Measurements from ENCODE around the gene PROB1.
"Not testable (repeated sequence)": the region's sequence is repeated elsewhere in the genome, so short reads cannot be mapped to it uniquely, and the experiment has no call there.

PROB1 gene

GRCh38 chr5:139391570-139392323 lies 3.2 kb downstream of the PROB1 start:
- DNase-seq = no peak

DNA sequence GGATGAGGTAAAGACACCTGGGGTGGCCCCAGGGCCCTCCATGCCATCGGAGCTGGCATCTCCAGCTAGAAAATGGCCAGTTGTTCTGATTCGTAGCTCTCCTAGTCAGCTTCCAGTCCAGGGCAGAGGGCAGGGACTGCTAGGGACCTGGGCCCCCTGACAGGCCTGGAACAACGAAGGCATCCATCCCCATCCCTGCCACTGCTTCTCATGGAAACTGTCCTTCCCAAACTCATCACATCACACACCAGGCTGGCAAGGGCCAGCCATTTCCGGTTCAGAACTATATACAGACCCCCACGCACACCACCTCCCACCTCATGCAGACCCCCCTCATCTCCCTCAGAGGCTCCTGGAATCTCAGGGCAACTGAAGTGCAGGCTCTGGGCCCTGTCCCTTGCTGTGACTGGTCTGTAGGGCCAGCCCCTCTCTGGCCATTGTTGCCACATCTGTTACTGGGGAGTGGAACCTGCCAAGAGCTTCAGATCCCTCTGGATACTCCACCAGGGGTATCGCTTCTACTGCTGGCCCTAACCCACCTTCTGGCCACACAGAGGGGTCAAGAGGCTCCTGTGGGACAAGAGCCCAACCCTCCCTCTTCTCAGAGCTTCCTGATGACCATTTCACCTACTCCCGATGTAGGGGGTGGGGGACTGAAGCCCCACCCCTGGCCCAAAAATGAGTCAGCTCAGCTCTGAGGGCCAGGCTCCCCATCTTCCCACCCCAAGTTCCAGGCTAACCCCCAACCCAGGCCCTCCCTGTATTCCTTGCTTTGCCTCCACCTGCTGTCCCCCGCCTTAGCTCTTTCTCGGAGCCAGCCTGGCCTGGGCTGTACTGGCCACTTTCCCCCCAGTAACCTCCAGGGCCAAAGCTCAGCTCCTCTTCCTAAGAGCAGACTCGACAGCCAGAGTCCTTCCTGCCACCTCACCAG lies 4.0 kb downstream of the PROB1 start:
- no peak for DNase-seq

DNA sequence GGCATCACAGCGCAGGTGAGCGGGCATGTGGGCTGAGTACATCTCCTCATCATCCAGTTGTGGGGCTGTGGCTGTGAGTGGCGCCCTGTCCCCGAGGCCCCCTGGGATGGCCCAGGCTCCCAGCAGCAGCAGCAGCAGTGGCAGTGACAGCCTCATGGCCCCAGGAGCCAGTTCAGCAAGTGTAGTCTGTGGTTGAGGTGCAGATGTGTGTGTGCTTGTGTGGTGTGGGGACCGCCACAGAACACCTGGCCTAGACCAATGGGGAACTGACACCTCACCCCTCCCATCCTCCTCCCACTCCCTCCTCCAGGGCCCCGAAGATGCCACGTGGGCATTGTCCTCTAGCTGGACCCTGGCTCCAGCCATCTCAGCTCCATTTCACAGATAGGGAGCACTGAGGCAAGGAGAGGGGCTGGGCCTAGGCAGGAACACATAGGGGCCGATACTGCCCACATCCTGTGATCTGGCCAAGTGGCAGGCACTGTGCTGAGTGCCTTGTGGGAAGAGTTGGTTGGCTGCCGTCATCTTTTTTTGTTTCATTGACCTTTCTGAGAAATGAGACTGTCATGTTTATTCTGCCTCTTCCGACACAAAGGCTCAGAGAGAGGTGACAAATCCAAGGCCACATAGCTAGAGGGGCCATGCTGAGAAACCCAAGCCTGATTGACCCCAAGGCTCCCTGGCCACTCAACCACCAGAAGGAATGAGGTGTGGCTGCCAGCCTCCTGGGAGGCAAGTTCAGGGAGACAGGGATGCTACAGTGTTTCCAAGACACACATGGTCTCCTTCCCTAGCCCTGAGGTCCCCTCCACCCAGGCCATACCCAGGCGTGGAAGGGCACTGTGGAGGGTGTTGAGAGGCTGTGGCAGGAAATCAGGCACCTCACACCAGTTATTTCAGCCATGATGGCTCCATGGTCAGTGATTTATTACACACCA lies 4.9 kb downstream of the PROB1 start, which contains the start of gene MZB1:
TSS of gene MZB1 (minus strand) at position 213 of the 938 bp plus-strand sequence. CDS start at position 156, 57 bp downstream.
- DNase-seq = no peak

- peak in 1 of 2 donors; percentile 77 for DNase-seq
Measured at GRCh38 chr5:139388198-139388821, 6.6 kb downstream of the PROB1 start.

DNA sequence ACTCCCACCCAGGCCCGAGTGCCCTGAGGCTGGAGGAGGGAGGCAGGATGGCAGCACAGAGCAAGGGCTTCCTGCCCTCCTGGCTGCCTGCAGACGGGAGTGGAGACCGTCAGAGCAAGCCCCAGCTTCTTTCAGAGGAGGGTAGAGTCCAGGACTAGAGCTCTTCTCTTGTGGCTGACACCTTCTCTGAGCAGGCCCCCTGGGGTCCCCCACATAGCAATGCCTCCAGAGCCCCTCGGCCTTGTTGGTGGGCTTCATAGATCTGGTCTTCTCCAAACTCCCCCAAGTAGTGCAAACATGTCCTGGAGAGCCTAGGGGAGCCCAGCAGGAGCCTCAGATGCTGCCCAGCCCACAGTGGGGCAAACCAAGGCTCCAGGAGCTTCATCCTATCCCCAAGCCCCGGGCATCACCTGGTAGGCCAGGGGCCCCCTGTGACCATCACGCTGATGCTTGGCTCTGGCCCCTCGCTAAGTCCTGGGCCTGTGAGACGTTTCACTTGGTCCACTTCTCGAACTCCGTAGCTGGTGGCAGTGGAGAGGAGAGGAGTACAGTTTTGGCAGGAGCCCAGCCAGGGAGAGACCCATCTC lies 7.2 kb downstream of the PROB1 start:
- DNase-seq = peak in 1 of 2 donors; percentile 25

DNA sequence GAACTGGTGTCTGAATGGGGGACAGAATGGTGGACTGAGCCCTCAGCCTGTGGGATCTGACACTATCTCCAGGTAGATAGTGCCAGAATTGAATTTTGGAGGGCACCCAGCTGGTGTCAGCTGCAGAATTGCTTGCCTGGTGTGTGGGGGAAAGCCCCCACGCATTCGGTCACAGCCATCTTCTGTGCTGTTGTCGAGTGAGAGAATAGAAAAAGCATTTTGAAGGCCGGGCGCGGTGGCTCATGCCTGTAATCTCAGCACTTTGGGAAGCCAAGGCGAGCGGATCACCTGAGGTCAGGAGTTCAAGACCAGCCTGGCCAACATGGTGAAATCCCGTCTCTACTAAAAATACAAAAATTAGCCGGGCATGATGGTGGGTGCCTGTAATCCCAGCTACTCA lies 7.9 kb downstream of the PROB1 start:
- not testable (repeated sequence) for DNase-seq

DNA sequence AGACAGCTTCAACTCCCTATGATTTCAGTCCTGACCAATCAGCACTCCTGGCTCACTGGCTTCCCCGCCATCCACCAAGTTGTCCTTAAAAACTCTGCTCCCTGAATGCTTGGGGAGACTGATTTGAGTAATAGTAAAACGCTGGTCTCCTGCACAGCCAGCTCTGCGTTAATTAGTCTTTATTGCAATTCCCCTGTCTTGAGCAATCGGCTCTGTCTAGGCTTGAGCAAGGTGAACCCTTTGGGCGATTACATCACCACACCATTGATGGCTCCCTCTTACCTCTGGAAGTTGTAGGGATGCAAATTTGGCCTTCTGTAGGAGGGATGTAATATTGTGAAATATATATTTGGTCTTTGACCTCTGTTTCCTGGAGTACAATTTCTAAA lies 8.9 kb downstream of the PROB1 start:
- no peak for DNase-seq

- peak in 1 of 2 donors; percentile 37 for DNase-seq
Measured at GRCh38 chr5:139385061-139386049, 9.5 kb downstream of the PROB1 start.

GRCh38 chr5:139384591-139385051 lies 10.3 kb downstream of the PROB1 start:
- DNase-seq = no peak

DNA sequence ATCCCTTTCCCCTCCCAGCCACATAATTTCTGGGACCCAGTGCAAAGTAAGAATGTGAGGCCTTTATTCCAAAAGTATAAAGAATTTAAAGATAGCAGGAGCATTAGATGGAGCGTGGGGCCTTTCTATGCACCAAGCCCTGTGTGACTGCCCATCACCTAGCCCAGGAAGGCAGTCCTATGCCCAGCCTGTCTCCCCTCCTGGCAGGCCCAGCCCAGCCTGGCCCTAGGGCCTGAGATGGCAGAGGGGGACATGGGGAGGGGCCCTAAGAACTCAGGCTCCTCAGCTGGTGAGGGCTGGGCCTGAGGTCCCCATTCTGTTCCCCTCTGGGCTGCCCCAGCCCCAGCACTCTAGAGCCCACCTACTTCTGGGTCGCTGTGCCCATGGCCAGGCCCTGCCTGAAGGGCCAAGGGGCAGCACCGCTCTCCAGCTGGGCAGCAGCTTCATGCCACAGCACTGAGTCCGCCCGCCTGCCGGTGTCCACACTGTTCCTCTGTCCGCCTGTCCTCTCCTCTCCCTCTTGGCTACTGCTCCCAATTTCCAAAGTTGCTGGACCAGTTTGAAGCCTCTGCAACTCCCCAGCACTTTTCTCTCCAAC lies 10.8 kb downstream of the PROB1 start:
- no peak for DNase-seq

GRCh38 chr5:139383275-139383992 lies 11.5 kb downstream of the PROB1 start, which contains the start of gene SLC23A1:
Gene SLC23A1 (minus strand): TSS chr5:139383297. CDS start chr5:139383253, 44 bp downstream.
- no peak for DNase-seq

- no peak for DNase-seq
Measured at GRCh38 chr5:139382807-139383206, 12.1 kb downstream of the PROB1 start.

DNA sequence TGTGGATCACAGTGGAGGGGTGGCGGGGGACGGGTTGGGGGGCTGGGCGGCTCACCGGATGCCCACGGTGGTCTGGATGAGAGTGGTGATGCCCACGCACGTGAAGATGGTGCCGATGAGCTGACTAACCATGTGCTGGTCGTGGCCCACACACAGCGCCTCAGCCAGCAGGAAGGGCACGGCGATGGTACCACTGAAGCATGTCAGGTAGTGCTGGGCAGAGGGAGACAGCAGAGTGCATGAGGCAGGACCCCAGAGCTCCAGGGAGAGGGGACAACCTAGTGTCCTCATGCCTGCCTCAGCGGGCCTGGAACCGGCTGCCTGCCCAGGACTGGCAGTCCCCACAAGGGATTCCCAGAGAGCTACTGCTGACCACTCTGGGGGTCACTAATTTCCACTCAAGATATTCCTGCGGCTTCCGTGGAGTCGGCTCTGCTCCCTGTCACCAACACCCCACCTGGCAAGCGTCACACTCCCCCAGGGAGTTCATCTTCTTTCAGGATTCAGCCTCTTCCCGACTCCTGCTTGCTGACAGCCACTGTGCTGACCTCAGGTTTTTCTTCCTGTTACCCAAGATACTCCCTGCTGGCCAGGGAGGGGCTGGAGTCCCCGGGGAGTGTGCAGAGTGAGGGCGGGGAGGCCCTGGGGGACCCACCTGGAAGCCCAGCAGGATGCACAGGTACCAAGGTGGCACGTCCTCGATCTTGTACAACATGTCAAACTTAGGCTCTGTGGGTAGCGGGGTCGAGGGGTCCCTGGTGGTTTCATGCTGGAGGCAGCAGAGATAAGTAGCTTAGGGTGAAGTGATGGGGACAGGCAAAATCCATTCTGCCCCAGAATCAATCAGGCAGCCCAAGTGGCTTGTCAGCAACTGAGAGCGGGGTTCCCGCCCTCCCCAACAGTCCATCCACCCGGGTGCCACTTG lies 12.8 kb downstream of the PROB1 start:
- no peak for DNase-seq

DNA sequence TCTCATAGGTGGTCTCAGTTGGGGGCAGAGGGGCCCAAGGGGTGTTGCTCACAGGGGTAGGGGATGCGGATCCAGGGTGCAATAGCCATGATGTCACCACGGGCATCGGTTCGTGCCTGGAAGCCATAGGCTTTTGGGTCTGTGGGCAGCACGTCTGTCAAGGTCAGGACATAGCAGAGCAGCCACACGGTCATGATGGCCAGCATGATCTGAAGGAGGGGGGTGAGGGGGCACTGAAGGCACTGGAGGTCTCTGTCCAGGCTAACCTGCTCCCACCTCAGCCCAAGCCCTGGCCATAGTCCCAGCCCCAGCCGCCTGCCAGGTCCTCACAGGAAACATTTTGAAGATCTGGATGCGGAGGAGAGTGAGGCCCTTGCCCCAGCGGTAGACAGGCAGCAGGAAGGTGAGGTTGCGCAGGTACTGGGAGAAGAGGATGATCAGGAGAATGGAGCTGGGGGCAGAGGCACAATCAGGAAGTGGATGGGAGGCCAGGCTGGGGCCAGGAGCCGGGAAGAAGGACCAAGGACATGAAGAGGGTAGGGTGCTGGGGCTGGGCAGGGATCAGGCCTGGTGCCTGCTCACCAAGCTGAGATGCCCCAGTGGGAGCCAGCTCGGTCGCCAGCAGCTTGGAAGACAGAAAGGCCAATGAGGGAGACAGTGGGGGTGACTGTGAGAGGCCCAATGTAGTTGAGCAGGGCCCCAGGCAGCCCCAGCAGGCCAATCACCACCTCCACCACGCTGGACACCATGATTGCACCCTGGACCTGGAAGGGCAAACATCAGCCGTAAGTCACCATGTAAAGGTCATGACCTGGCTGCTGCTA lies 15.1 kb downstream of the PROB1 start:
- no peak for DNase-seq

DNA sequence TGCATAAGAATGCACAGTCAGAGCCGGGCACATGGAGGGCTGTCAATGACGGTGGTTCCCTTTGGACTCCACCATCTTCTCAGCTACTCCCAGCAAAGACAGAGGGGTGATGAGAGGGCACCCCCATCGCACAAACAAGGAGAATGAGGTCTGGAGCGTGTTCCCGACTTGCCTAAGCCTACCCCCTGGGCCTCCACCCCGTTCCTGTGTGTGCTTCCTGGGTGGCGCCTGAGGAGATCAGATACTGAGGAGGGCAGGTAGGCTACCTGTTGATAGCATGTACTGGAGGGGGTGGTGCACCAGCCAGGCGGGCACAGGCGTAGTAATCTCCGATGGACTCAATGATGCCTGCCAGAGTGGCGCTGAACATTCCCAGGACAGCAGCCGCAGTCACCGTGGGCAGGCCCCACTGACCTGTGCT lies 16.0 kb downstream of the PROB1 start:
- no peak for DNase-seq

DNA sequence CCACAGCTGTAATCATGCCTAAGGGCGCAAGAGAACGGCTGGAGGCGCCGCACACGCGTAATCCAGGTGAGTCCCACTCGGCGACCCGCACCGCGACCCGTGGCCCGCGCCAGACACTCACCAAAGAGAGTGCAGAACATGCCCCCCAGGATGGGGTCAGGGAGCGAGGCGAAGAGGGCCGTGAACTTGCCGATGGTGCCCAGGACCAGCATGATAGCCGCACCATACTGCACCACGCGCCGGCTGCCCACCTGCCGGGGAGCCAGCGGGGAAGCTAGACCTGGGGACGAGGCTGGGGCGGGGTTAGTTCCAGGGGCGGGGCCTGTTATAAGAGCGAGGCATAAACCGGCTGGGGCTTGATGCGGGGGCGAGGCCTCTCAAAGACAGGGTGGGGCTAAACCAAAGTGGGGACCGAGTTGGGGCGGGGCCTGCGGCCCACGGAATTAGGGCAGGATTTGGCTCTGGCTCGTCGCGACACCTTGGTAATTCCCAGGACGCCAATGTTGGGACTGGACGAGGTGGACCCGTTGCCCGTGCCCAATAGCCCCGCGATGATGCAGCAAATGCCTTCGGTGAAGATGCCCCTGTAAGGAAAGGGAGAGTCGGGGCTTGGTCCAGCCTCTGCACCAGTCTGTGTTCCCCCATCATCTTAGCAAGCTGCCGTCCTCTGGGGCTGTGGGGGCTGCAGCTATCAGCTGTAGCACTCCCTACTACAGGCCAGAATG lies 16.6 kb downstream of the PROB1 start:
- DNase-seq = no peak

Measured in bone marrow (tissue), 2 donors.